Lower leg skin (tissue), 3 donors: Measurements from ENCODE around the gene PF4V1.

ENCODE experiments used
- CTCF ChIP-seq, 3 donors: fragments of 450-650 bp; IDR thresholded peaks; one replicate each; pipeline ENCODE4 v1.5.1; 2016; ENCODE audit warnings: antibody characterized with exemption in 3 of 3, mild to moderate bottlenecking in 3 of 3, moderate library complexity in 2 of 3
- POLR2A ChIP-seq, 2 donors: fragments of 450-650 bp; IDR thresholded peaks; one replicate each; pipeline ENCODE4 v1.6.1; 2016 to 2017; ENCODE audit warnings: antibody characterized with exemption in 2 of 2, mild to moderate bottlenecking in 1 of 2, moderate library complexity in 1 of 2

- TF ChIP-seq POLR2A (IDR thresholded peaks at IDR 0.05) (no peak), CTCF (IDR thresholded peaks at IDR 0.05) (no peak)
These were observed 42.4 kb downstream of the PF4V1 start for GRCh38 chr4:73895201-73896175.
